ENCODE measurements around the gene AOPEP.

DNA sequence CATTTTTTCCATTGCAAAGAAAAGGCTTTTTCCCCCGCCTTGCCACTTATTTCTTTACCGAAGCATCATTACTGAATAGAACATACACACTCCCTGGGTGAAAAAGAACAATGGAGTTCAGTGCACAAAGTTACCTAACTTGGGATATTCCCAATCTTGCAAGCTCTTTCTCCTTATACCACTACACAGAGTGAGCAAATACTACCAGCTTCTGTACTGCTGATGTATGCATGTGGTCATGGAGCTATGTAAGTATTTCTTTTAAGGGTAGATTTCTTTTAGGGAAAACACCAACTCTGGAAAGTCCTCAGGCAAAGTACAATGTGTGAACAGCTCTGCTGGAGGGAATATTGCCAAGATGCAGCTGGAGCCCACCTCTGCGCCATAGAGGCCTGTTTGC lies 81.1 kb downstream of the AOPEP start:
- TF ChIP-seq, protein P1, sequence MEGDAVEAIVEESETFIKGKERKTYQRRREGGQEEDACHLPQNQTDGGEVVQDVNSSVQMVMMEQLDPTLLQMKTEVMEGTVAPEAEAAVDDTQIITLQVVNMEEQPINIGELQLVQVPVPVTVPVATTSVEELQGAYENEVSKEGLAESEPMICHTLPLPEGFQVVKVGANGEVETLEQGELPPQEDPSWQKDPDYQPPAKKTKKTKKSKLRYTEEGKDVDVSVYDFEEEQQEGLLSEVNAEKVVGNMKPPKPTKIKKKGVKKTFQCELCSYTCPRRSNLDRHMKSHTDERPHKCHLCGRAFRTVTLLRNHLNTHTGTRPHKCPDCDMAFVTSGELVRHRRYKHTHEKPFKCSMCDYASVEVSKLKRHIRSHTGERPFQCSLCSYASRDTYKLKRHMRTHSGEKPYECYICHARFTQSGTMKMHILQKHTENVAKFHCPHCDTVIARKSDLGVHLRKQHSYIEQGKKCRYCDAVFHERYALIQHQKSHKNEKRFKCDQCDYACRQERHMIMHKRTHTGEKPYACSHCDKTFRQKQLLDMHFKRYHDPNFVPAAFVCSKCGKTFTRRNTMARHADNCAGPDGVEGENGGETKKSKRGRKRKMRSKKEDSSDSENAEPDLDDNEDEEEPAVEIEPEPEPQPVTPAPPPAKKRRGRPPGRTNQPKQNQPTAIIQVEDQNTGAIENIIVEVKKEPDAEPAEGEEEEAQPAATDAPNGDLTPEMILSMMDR (conservative IDR thresholded peaks at IDR 0.05) = no peak
- TF ChIP-seq ZFX (IDR thresholded peaks at IDR 0.05) = no peak
